Tongue (tissue), 2 donors: ENCODE measurements around the gene SPART. TPM values are rescaled to one million over a fixed set of nuclear protein-coding genes. Genes with fewer than 3 reads are reported as not detected.
"Not testable (repeated sequence)": the region's sequence is repeated elsewhere in the genome, so short reads cannot be mapped to it uniquely, and the experiment has no call there.

Experiments
- DNase-seq: peaks from one replicate; pipeline ENCODE4 v3.0.0-alpha.2; 2015
- total RNA-seq: library from RNA; depleted of rRNA; stranded (reverse); fragments of >200 nt; gene quantifications from one replicate; pipeline ENCODE4 v1.2.3, GENCODE V29; 2014

Gene SPART
- total RNA-seq, 1 donor from 2014 or later = 105 TPM

DNA sequence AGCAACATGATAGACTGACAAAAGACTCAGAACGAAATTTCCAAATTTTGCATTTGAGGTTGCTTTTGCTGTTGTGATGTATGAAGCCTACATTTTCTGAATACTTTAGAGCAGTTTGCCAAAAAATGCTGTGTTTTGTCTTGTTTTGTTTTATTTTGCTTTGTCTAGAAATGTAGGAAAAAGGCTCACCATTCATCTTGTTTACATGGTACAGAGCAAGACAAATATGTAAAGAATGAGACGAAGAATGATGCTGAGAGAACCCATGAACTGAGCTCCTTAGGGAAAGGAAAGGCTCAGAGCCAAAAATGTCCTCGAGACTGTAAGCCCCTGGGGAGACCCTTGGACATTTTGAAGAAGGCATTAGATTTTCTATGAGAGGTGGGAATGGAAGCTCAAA is 6.8 kb upstream of the SPART start:
- no peak for DNase-seq

DNA sequence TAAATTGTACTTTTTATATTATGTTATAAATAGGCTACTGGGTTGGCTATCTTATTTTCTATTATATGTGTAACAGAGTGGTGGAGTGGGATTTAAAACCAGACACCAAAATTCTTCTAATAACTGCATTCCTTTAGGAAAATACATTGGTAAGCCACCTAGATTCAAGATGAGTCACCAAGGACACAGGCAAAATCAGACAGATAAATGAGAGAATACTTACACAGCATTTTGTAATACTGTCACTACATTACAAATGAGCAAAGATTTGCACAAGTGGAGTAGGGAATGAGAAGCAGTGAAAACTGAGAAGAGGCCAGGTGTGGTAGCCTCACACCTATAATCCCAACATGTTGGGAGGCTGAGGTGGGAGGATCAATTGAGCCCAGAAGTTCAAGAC is 6.2 kb upstream of the SPART start:
- no peak for DNase-seq

GRCh38 chr13:36347531-36348210 is 1.5 kb upstream of the SPART start:
- DNase-seq = no peak

GRCh38 chr13:36345438-36346221 is 564 bp downstream of the SPART start:
- DNase-seq = peak; percentile 88

DNA sequence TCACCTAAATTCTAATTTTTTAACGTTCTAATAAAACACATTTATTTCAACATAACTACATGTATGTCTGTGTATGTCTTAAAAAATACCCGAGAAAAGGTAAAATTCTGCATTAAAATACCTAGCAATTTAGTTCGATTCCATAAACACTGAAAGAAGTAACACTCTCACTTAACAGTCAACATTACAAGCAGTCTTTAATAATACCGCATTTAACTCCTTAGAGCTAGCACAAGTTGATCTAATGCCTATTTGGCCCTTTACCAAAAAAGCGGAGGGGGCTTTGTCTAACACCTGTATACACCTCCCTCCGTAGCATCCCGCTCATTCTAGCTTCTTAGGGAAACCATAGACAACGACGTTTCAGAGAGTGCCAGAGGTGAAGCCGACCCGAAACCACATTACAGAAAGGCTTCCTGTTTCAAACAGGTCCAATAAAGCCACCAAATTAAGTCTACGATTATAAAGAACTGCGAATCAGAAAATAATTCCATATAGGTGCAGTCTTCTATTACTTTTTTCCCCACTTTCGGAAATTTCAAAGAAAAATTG is 1.2 kb downstream of the SPART start:
- no peak for DNase-seq

GRCh38 chr13:36344173-36344572 is 2.0 kb downstream of the SPART start:
- no peak for DNase-seq

DNA sequence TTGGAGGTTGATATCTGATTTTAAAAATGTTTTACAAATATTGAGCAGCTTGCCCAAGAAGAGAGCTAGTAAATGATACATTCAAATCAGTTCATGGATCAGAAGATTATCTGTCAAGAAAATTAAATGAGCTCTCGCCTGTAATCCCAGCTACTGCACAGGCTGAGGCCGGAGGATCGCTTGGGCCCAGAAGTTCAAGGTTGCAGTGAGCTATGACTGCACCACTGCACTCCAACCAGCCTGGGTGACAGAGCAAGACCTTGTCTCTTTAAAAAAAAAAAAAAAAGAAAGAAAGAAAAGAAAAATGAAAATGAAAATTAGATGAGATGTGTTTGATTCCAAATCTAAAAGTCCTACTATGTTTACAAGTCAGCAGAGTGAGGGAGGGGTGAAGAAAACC is 2.4 kb downstream of the SPART start:
- DNase-seq = no peak

DNA sequence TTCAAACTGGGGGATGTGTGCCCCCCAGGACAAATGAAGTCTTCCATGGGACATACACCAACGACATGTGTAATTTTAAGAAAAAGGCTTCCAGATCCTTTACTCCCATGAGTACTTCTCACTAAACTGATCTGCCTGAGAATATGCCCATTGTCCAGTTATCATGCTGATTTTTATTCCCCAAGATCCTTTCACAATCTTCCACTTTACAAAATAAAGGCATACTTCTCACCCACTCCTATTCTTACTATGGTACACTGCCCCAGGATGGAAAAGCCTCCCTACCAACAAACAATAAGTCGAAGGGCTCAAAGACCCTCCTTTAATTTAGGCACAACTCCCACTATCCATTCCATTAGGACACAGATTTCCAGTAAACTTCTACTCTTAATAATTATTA is 3.5 kb downstream of the SPART start:
- DNase-seq = no peak

GRCh38 chr13:36341718-36342117 is 4.5 kb downstream of the SPART start:
- DNase-seq = no peak

- DNase-seq = no peak
Observed at GRCh38 chr13:36339600-36340155, 6.5 kb downstream of the SPART start.

GRCh38 chr13:36337938-36338641 is 8.1 kb downstream of the SPART start:
- DNase-seq = no peak

DNA sequence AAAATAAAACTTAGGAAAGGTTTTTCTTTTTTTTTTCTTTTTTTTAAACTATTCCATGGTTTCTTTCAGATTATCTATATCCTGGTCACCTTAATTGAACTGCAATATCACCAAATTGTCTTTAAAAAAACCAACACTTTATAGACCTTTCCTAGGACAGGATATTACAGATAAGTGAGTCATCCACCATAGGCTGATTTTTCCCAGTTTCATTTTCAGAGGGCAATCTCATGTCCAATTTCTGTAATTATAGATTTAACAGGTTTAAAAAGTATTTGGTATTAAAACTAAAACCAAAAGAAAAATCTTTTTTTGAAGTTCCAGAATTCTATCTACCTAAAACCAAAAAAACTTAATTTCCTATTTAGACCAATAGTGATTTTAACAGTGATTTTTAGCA is 13.2 kb downstream of the SPART start:
- no peak for DNase-seq

DNA sequence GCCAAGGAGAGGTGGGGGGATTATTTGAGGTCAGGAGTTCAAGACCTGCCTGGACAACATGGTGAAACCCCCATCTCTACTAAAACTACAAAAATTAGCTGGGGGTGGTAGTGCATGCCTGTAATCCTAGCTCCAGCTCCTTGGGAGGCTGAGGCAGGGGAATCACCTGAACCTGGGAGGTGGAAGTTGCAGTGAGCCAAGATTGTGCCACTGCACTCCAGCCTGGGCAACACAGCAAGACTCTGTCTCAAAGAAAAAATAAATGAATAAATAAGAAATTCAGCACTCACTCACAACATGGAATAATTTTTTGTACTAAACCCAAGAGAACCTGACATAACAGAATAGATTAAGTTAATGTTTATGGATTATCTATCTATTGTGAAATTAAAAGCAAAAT is 13.9 kb downstream of the SPART start:
- not testable (repeated sequence) for DNase-seq

DNA sequence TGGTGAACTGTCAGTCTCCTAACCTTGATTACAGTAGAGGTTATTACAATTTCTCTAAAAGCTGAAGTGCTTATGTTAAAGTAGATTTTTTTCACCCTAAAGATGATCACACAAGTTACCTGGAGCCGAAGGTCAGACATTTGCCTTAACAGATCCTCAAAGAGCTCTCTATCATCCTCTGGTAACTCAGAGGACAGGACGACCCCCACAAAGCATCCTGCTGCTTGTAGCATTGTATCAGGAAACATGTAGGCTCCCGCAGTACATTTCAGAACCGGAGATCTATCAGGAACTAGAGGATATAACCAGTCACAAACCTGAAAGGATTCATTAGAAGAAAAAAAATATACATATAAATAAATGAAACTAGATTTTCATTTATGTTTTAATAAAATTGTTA is 14.9 kb downstream of the SPART start:
- no peak for DNase-seq

DNA sequence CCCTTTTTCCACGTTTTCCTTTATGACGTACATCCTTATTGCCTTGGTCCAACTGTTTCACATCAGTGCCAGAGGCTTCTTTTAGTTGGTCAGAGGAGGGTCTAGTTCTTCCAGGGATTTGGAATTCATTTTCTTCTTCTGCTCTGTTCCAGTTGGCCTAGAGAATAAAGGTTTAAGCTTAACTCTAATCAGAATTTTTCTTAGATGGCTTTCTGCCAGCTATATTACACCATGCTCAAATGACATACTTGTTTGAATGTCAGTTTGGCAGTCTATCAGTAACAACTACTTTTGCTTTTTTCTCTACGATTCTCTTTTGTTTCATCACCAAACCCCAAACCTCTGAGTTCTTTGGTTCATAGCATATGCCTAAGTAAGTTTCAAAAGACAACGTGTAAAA is 16.8 kb downstream of the SPART start:
- DNase-seq = peak; percentile 27

DNA sequence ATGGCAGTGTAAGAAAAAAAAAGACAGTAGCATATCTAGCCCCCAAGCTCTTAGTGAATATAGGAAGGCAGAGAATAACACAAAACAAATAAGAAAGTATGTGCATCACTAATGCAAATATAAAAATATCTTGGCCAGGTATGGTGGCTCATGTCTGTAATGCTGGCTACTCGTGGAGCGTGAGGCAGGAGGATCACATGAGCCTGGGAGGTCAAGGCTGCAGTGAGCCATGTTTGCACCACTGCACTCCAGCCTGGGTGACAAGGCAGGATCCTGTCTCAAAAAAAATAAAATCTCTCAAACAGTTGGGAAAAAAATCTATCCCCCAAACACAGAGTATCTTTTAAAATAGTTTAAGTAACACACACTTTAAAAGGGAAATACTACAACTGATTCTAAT is 17.4 kb downstream of the SPART start:
- DNase-seq = no peak

DNA sequence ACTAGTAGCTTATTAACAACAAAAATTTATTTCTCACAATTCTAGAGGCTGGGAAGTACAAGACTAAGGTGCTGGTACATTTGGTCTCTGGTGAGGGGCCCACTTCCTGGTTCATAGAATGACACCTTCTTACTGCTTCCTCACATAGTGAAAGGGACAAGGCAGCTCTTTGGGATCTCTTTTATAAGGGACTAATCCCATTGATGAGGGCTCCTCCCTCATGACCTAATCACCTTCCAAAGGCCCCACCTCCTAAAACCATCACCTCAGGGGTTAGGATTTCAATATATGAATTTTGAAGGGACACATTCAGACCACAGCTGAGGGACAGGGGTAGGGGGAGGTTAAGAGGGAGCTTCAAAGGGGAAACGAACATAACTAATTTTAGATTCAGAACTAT is 20.3 kb downstream of the SPART start:
- no peak for DNase-seq

DNA sequence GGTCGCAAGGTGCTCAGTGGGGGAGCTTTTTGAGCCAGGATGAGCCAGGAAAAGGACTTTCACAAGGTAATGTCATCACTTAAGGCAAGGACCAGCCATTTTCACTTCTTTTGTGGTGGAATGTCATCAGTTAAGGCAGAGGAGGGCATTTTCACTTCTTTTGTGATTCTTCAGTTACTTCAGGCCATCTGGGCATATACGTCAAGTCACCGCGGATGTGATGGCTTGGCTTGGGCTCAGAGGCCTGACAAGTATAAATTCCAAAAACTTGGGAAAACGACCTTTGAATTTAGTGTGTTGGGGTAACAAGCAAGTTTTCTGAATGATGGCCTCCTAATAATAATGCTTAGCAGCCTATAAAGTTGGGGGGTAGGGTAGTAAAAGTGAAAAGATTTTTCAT is 21.3 kb downstream of the SPART start:
- not testable (repeated sequence) for DNase-seq

DNA sequence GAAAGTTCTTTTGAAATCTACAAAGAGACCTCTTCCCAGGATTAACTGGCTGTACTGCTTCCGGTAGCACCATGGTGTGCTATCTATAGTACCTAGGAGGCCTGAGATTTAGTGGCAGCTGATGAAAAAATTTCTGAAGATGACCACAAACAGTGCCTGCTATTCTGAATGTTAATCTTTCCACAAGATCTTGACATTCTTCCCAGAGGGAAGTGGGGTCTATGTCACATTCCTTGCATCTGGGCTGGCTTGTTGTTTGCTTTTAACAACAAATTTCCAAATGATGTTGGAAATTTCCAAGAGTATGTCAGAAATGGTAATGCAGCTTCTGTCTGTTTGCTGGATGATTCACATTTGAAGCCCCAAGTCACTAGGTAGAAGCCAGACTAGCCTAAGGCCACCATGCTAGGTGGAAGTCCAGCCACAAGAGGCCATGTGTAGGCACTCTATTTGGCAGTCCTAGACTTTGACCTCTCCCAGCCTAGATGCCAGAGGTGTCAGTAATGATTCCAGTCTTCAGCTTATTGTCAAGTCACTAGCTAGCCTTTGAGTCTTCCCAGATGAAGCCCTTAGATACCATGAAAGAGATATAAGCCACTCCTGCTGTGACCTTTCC is 22.1 kb downstream of the SPART start:
- no peak for DNase-seq

DNA sequence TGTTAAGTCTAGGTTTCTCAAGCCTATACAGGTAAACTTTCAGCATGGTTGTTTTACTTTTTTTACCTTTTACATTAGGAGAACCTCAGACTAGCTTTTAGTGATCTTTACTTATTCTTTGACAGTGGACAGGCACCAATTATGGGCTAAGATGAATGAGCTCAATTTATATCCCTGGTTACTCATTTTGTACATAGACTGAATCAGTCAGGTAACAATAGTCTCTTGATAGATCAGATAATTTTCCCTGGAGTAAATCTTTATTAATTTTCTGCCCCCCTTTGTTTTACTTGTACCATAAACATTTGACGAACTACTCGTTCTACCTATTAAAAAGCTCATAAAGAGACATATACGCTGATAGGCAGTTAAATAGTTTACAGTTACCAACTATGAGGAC is 22.8 kb downstream of the SPART start:
- DNase-seq = no peak

GRCh38 chr13:36319793-36320192 is 26.4 kb downstream of the SPART start:
- DNase-seq = not testable (repeated sequence)
